ENCODE results near the gene MARCHF10.
A peak's percentile ranks its signal among the peaks of the same experiment; 100 is the strongest.
"Not testable (repeated sequence)": the region's sequence is repeated elsewhere in the genome, so short reads cannot be mapped to it uniquely, and the experiment has no call there.

The MARCHF10 gene

GRCh38 chr17:62714016-62714777, 93.9 kb downstream of the MARCHF10 start:
- DNase-seq, result no peak

GRCh38 chr17:62713086-62713881, 94.8 kb downstream of the MARCHF10 start:
- DNase-seq, result no peak

GRCh38 chr17:62712171-62712581, 95.9 kb downstream of the MARCHF10 start:
- no peak for DNase-seq

- no peak for DNase-seq
Measured at GRCh38 chr17:62708587-62708986, 99.5 kb downstream of the MARCHF10 start.

GRCh38 chr17:62707425-62707739, 100.7 kb downstream of the MARCHF10 start:
- DNase-seq, result no peak

- DNase-seq, result no peak
Measured at GRCh38 chr17:62706598-62707424, 101.3 kb downstream of the MARCHF10 start.

GRCh38 chr17:62705778-62706597, 102.1 kb downstream of the MARCHF10 start:
- DNase-seq, result no peak

GRCh38 chr17:62705156-62705777, 102.8 kb downstream of the MARCHF10 start:
- no peak for DNase-seq

GRCh38 chr17:62704381-62704971, 103.6 kb downstream of the MARCHF10 start:
- peak; percentile 57 for DNase-seq

- DNase-seq, result peak; percentile 34
Measured at GRCh38 chr17:62703776-62704380, 104.2 kb downstream of the MARCHF10 start.

GRCh38 chr17:62703261-62703775, 104.8 kb downstream of the MARCHF10 start:
- DNase-seq, result no peak

- DNase-seq, result no peak
Measured at GRCh38 chr17:62702746-62703260, 105.3 kb downstream of the MARCHF10 start.

- no peak for DNase-seq
Measured at GRCh38 chr17:62701706-62702085, 106.4 kb downstream of the MARCHF10 start.

GRCh38 chr17:62700964-62701705, 107.0 kb downstream of the MARCHF10 start:
- DNase-seq, result no peak

GRCh38 chr17:62698459-62698858, 109.7 kb downstream of the MARCHF10 start:
- DNase-seq, result not testable (repeated sequence)

- no peak for DNase-seq
Measured at GRCh38 chr17:62696726-62697490, 111.2 kb downstream of the MARCHF10 start.

GRCh38 chr17:62696256-62696655, 111.9 kb downstream of the MARCHF10 start:
- no peak for DNase-seq

GRCh38 chr17:62695093-62695738, 112.9 kb downstream of the MARCHF10 start:
- not testable (repeated sequence) for DNase-seq
